Measurements from ENCODE around the gene DNAJB4.

The DNAJB4 gene

DNA sequence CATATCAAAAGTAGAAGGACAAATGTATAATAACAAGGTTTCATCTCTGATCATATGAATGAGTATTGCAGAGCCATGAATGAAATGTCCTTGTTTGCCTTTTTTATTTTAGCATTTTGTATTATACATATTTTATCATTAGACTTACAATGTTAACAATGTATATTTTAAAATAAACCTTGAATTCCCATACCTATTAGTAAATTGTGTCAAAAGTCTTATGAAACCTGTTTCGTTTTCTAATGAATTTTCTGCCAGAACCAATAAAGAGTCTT, 646 bp downstream of the DNAJB4 start:
- TF ChIP-seq, protein P1, sequence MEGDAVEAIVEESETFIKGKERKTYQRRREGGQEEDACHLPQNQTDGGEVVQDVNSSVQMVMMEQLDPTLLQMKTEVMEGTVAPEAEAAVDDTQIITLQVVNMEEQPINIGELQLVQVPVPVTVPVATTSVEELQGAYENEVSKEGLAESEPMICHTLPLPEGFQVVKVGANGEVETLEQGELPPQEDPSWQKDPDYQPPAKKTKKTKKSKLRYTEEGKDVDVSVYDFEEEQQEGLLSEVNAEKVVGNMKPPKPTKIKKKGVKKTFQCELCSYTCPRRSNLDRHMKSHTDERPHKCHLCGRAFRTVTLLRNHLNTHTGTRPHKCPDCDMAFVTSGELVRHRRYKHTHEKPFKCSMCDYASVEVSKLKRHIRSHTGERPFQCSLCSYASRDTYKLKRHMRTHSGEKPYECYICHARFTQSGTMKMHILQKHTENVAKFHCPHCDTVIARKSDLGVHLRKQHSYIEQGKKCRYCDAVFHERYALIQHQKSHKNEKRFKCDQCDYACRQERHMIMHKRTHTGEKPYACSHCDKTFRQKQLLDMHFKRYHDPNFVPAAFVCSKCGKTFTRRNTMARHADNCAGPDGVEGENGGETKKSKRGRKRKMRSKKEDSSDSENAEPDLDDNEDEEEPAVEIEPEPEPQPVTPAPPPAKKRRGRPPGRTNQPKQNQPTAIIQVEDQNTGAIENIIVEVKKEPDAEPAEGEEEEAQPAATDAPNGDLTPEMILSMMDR (conservative IDR thresholded peaks at IDR 0.05; ENCODE audit: low read depth, low read length), result no peak
- H3K4me3 ChIP-seq (ENCODE audit: low read depth, low read length), result peak overlapping the region; percentile 65
- no peak for DNase-seq (ENCODE audit: low read depth)

DNA sequence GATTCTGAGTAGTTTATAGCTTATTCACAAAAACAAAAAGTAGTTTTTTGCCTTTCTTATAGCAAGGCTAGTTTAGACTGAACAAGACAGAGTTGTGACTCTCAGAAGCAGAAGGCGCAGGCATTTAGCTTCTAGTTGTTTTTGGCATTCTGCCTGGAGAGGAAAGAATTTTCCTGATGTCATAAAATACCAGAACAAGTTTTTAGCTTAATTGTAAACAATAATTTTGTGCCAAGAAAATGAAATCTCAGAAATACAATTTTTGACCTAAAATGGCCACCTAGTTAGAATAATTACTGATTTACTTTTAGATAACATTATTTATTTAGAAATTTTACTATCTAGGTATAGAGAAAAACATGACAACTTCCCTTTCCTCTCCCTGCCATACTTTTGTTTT, 1.0 kb downstream of the DNAJB4 start:
- TF ChIP-seq, protein P1 (conservative IDR thresholded peaks at IDR 0.05; ENCODE audit: low read depth, low read length), result no peak
- peak; percentile 96 for DNase-seq (ENCODE audit: low read depth)
- peak overlapping the region; percentile 65 for H3K4me3 ChIP-seq (ENCODE audit: low read depth, low read length)

DNA sequence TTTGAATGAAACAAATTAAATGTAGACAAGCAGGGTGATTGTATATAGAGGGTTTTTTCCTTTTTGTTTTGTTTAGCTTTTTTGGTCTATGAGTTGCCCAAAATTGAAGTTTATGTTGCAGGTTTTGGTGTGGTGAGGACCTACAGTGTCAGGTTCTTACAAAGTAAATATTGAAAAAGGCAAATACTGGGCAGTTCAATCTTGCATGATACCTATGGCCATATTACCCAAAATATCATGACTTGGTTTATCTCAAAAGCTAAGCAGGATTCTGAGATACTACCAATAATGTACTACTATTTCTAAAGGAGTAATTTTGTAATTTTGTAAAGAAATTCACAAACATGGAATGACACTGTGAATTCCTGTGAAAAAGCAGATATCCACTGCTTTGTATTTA, 1.8 kb downstream of the DNAJB4 start:
- TF ChIP-seq, protein P1 (conservative IDR thresholded peaks at IDR 0.05; ENCODE audit: low read depth, low read length), result no peak
- H3K4me3 ChIP-seq (ENCODE audit: low read depth, low read length), result peak overlapping the region; percentile 65
- DNase-seq (ENCODE audit: low read depth), result no peak

- no peak for DNase-seq (ENCODE audit: low read depth)
- H3K4me3 ChIP-seq (ENCODE audit: low read depth, low read length), result peak overlapping the region; percentile 65
- TF ChIP-seq, protein P1 (conservative IDR thresholded peaks at IDR 0.05; ENCODE audit: low read depth, low read length), result no peak
Measured at GRCh38 chr1:78007677-78008341, 3.1 kb downstream of the DNAJB4 start.

DNA sequence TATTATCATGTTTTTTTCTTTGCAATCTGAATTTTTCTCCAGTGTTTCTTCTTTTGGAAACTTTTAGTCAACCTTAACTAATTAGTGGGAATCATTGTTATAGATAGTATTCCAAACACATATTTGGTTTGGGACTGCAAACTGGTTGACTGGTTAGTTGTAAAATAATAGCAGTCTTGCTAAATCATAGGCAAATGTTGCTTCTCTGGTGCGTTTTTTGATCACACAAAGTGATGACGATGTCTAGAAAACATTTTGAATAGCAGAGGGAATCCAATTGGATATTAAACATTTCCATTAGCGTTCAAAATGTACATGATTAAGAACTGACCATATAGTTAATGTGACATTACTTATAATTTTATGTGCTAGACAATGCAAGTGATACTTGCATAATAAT, 4.5 kb downstream of the DNAJB4 start:
- no peak for DNase-seq (ENCODE audit: low read depth)
- H3K4me3 ChIP-seq (ENCODE audit: low read depth, low read length), result peak overlapping the region; percentile 65

GRCh38 chr1:78009836-78010235, 5.1 kb downstream of the DNAJB4 start:
- TF ChIP-seq, protein P1 (conservative IDR thresholded peaks at IDR 0.05; ENCODE audit: low read depth, low read length), result no peak
- DNase-seq (ENCODE audit: low read depth), result no peak
- H3K4me3 ChIP-seq (ENCODE audit: low read depth, low read length), result peak overlapping the region; percentile 65

More for the DNA sequence above, 4.5 kb downstream of the DNAJB4 start:
- TF ChIP-seq, protein P1 (conservative IDR thresholded peaks at IDR 0.05; ENCODE audit: low read depth, low read length), result no peak

DNA sequence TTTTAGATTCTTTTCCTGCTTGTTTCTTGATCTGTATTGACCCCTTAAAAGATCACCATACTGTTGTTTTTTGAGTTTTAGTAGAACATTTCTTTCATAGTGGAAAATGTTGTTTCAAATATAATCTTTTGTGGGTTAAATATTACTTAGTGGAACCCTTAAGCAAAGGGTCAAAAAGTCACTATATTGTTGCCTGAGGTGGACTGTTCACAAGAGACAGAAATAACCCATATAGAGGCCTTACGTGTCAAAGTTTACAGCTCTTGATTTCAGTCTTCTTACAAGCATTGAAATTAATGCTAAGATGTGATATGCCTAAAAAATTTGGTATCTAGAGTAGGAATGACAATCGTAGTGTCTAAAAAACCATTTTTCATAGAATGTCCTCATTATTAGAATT, 6.3 kb downstream of the DNAJB4 start:
- H3K4me3 ChIP-seq (ENCODE audit: low read depth, low read length), result no peak overlapping the region
- TF ChIP-seq, protein P1 (conservative IDR thresholded peaks at IDR 0.05; ENCODE audit: low read depth, low read length), result no peak

More for the DNA sequence above, 6.3 kb downstream of the DNAJB4 start:
- no peak for DNase-seq (ENCODE audit: low read depth)

All from choroid plexus epithelial cell (primary cell).